GM21367 (cell line): ENCODE data around the gene NLGN1.
"Not testable (repeated sequence)": the region's sequence is repeated elsewhere in the genome, so short reads cannot be mapped to it uniquely, and the experiment has no call there.

Experiments used
- ATAC-seq: cut with Tn5 transposase; IDR thresholded peaks from one replicate; pipeline ENCODE4 v1.9.1; 2021; ENCODE audit not compliant: unreplicated experiment

The NLGN1 gene

GRCh38 chr3:173397161-173398110, at the start of gene NLGN1:
Gene NLGN1, plus strand, starts transcription at chr3:173397744.
- ATAC-seq: no peak

- ATAC-seq: no peak
These were observed 45.7 kb upstream of the NLGN1 start for GRCh38 chr3:173351886-173352285.

GRCh38 chr3:173353137-173353536, 44.4 kb upstream of the NLGN1 start:
- not testable (repeated sequence) for ATAC-seq

- ATAC-seq: no peak
These were observed 43.4 kb upstream of the NLGN1 start for GRCh38 chr3:173354124-173354523.

GRCh38 chr3:173371848-173372487, 25.6 kb upstream of the NLGN1 start:
- no peak for ATAC-seq

- ATAC-seq: no peak
These were observed 16.9 kb upstream of the NLGN1 start for GRCh38 chr3:173380681-173381080.

- ATAC-seq: not testable (repeated sequence)
These were observed 15.6 kb upstream of the NLGN1 start for GRCh38 chr3:173381936-173382335.

GRCh38 chr3:173395073-173395411, 2.5 kb upstream of the NLGN1 start:
- ATAC-seq: peak; percentile 24

GRCh38 chr3:173395412-173396181, 1.9 kb upstream of the NLGN1 start:
- peak; percentile 95 for ATAC-seq

GRCh38 chr3:173396191-173397041, 1.1 kb upstream of the NLGN1 start:
- no peak for ATAC-seq

- no peak for ATAC-seq
These were observed 551 bp downstream of the NLGN1 start for GRCh38 chr3:173398111-173398479.

GRCh38 chr3:173399044-173399443, 1.5 kb downstream of the NLGN1 start:
- ATAC-seq: no peak

- no peak for ATAC-seq
These were observed 3.8 kb downstream of the NLGN1 start for GRCh38 chr3:173401369-173401768.

- no peak for ATAC-seq
These were observed 5.1 kb downstream of the NLGN1 start for GRCh38 chr3:173402656-173403055.

- no peak for ATAC-seq
These were observed 5.8 kb downstream of the NLGN1 start for GRCh38 chr3:173403376-173403775.

- ATAC-seq: no peak
These were observed 6.6 kb downstream of the NLGN1 start for GRCh38 chr3:173404156-173404555.

- no peak for ATAC-seq
These were observed 12.9 kb downstream of the NLGN1 start for GRCh38 chr3:173410436-173410835.

GRCh38 chr3:173410849-173411248, 13.3 kb downstream of the NLGN1 start:
- no peak for ATAC-seq

GRCh38 chr3:173411375-173411973, 13.9 kb downstream of the NLGN1 start:
- ATAC-seq: no peak

GRCh38 chr3:173416070-173416469, 18.5 kb downstream of the NLGN1 start:
- ATAC-seq: no peak
